NCI-H146 treated with DMSO at 0.1 percent for 48 hours (cell line): ENCODE results near the gene KLHL2.
A peak's percentile ranks its signal among the peaks of the same experiment; 100 is the strongest.
"Not testable (repeated sequence)": the region's sequence is repeated elsewhere in the genome, so short reads cannot be mapped to it uniquely, and the experiment has no call there.

Experiments used
- DNase-seq: peaks from one replicate; lab custom pipeline; 2025; ENCODE audit not compliant: unreplicated experiment; lab: John Stamatoyannopoulos, UW

The KLHL2 gene

GRCh38 chr4:165326831-165327210 lies 119.5 kb downstream of the KLHL2 start:
- peak; percentile 9 for DNase-seq

GRCh38 chr4:165327211-165328100 lies 120.1 kb downstream of the KLHL2 start, which contains the start of gene MSMO1:
Gene MSMO1, plus strand, starts transcription at chr4:165327669. Its CDS starts 5,702 bp downstream, at chr4:165333371.
- peak; percentile 88 for DNase-seq

- DNase-seq: no peak
Observed at GRCh38 chr4:165328101-165328425, 120.7 kb downstream of the KLHL2 start.

GRCh38 chr4:165328708-165329107 lies 121.3 kb downstream of the KLHL2 start:
- DNase-seq: no peak

GRCh38 chr4:165330071-165330470 lies 122.7 kb downstream of the KLHL2 start:
- no peak for DNase-seq

- no peak for DNase-seq
Observed at GRCh38 chr4:165330666-165331065, 123.3 kb downstream of the KLHL2 start.

GRCh38 chr4:165331359-165331758 lies 124.0 kb downstream of the KLHL2 start:
- DNase-seq: no peak

- DNase-seq: no peak
Observed at GRCh38 chr4:165331823-165332222, 124.5 kb downstream of the KLHL2 start.

- no peak for DNase-seq
Observed at GRCh38 chr4:165332502-165332901, 125.1 kb downstream of the KLHL2 start.

- no peak for DNase-seq
Observed at GRCh38 chr4:165335163-165335703, 127.9 kb downstream of the KLHL2 start.

GRCh38 chr4:165336743-165337142 lies 129.4 kb downstream of the KLHL2 start:
- DNase-seq: no peak

GRCh38 chr4:165342340-165342739 lies 135.0 kb downstream of the KLHL2 start:
- DNase-seq: not testable (repeated sequence)

- DNase-seq: no peak
Observed at GRCh38 chr4:165343353-165344191, 136.2 kb downstream of the KLHL2 start.

GRCh38 chr4:165345666-165346417 lies 138.5 kb downstream of the KLHL2 start:
- DNase-seq: no peak

- DNase-seq: no peak
Observed at GRCh38 chr4:165347647-165348569, 140.5 kb downstream of the KLHL2 start.

- no peak for DNase-seq
Observed at GRCh38 chr4:165351359-165352130, 144.2 kb downstream of the KLHL2 start.

GRCh38 chr4:165355900-165356300 lies 148.5 kb downstream of the KLHL2 start:
- DNase-seq: peak; percentile 30

GRCh38 chr4:165359506-165359905 lies 152.1 kb downstream of the KLHL2 start:
- no peak for DNase-seq

GRCh38 chr4:165360041-165360695 lies 152.8 kb downstream of the KLHL2 start:
- no peak for DNase-seq
